Memory B cell (primary cell): ENCODE measurements around the gene TRPT1.

Experiments
- ATAC-seq: fragments of 150-1000 bp; cut with Tn5 transposase; 2 replicates; pipeline ENCODE4 v1.10.0; 2021; ENCODE audit warnings: low read depth, mild to moderate bottlenecking, moderate library complexity
- DNase-seq, 2 donors: peaks; one replicate each; pipeline ENCODE4 v3.0.0; 2022; ENCODE audit warnings: low spot score in 2 of 2
- H3K27ac Mint-ChIP-seq: one replicate; pipeline ENCODE4 v1.8.0; 2022; ENCODE audit warnings: mild to moderate bottlenecking, moderate library complexity, mixed read lengths
- H3K27me3 Mint-ChIP-seq: one replicate; pipeline ENCODE4 v1.8.0; 2022; ENCODE audit warnings: mixed read lengths
- H3K36me3 Mint-ChIP-seq: one replicate; pipeline ENCODE4 v1.8.0; 2022; ENCODE audit warnings: mild to moderate bottlenecking, mixed read lengths
- H3K4me1 Mint-ChIP-seq: one replicate; pipeline ENCODE4 v1.8.0; 2022; ENCODE audit warnings: mixed read lengths
- H3K4me3 Mint-ChIP-seq: one replicate; pipeline ENCODE4 v1.8.0; 2022; ENCODE audit warnings: mild to moderate bottlenecking, moderate library complexity, mixed read lengths
- H3K9me3 Mint-ChIP-seq: one replicate; pipeline ENCODE4 v1.8.0; 2022; ENCODE audit warnings: mixed read lengths

The TRPT1 gene

GRCh38 chr11:64185175-64185692 lies 40.8 kb downstream of the TRPT1 start:
- peak overlapping the region; percentile 84 for H3K27ac Mint-ChIP-seq
- peaks cover 21% of the 10 kb centered on the region for H3K4me1 Mint-ChIP-seq
- ATAC-seq, result no peak
- H3K36me3 Mint-ChIP-seq, result peaks cover 2% of the 10 kb centered on the region
- no peak for DNase-seq
- H3K27me3 Mint-ChIP-seq, result no peaks in the 10 kb centered on the region
- H3K9me3 Mint-ChIP-seq, result no peaks in the 10 kb centered on the region
- peak overlapping the region; percentile 97 for H3K4me3 Mint-ChIP-seq

- Mint-ChIP-seq H3K4me1 (peaks cover 21% of the 10 kb centered on the region), H3K36me3 (peaks cover 2% of the 10 kb centered on the region), H3K27me3 (no peaks in the 10 kb centered on the region), H3K9me3 (no peaks in the 10 kb centered on the region), H3K27ac (no peak overlapping the region), H3K4me3 (peak overlapping the region; percentile 21)
- no peak for DNase-seq
- no peak for ATAC-seq
Measured at GRCh38 chr11:64183890-64184289, 42.1 kb downstream of the TRPT1 start.

- Mint-ChIP-seq H3K27ac (no peak overlapping the region), H3K4me1 (peaks cover 28% of the 10 kb centered on the region), H3K4me3 (peak overlapping the region; percentile 14), H3K36me3 (peaks cover 2% of the 10 kb centered on the region), H3K27me3 (no peaks in the 10 kb centered on the region), H3K9me3 (no peaks in the 10 kb centered on the region)
- ATAC-seq, result no peak
- DNase-seq, result no peak
Measured at GRCh38 chr11:64181506-64182411, 44.2 kb downstream of the TRPT1 start.

- no peaks in the 10 kb centered on the region for H3K9me3 Mint-ChIP-seq
- no peak overlapping the region for H3K27ac Mint-ChIP-seq
- no peaks in the 10 kb centered on the region for H3K27me3 Mint-ChIP-seq
- no peak for DNase-seq
- H3K4me1 Mint-ChIP-seq, result peaks cover 28% of the 10 kb centered on the region
- H3K36me3 Mint-ChIP-seq, result no peaks in the 10 kb centered on the region
- no peak overlapping the region for H3K4me3 Mint-ChIP-seq
- no peak for ATAC-seq
Measured at GRCh38 chr11:64180891-64181290, 45.1 kb downstream of the TRPT1 start.

GRCh38 chr11:64178951-64179639 lies 46.9 kb downstream of the TRPT1 start:
- Mint-ChIP-seq H3K27ac (no peak overlapping the region), H3K36me3 (peaks cover 2% of the 10 kb centered on the region), H3K9me3 (no peaks in the 10 kb centered on the region), H3K4me1 (peaks cover 24% of the 10 kb centered on the region), H3K4me3 (no peak overlapping the region), H3K27me3 (no peaks in the 10 kb centered on the region)
- ATAC-seq (no peak), DNase-seq (no peak)

GRCh38 chr11:64178203-64178602 lies 47.8 kb downstream of the TRPT1 start:
- DNase-seq (no peak), ATAC-seq (no peak)
- peaks cover 3% of the 10 kb centered on the region for H3K36me3 Mint-ChIP-seq
- peaks cover 20% of the 10 kb centered on the region for H3K4me1 Mint-ChIP-seq
- no peak overlapping the region for H3K4me3 Mint-ChIP-seq
- H3K27ac Mint-ChIP-seq, result no peak overlapping the region
- no peaks in the 10 kb centered on the region for H3K9me3 Mint-ChIP-seq
- no peaks in the 10 kb centered on the region for H3K27me3 Mint-ChIP-seq

- H3K27ac Mint-ChIP-seq, result no peak overlapping the region
- H3K36me3 Mint-ChIP-seq, result peaks cover 3% of the 10 kb centered on the region
- H3K9me3 Mint-ChIP-seq, result no peaks in the 10 kb centered on the region
- no peak overlapping the region for H3K4me3 Mint-ChIP-seq
- DNase-seq (no peak), ATAC-seq (no peak)
- peaks cover 18% of the 10 kb centered on the region for H3K4me1 Mint-ChIP-seq
- H3K27me3 Mint-ChIP-seq, result no peaks in the 10 kb centered on the region
Measured at GRCh38 chr11:64176751-64177150, 49.2 kb downstream of the TRPT1 start.
